ENCODE data around the gene ABHD16B.

The ABHD16B gene

GRCh38 chr20:63819224-63819921, 41.9 kb upstream of the ABHD16B start:
- no peak overlapping the region for H2AFZ ChIP-seq (ENCODE audit: low read length)
- H3K9ac ChIP-seq (ENCODE audit: low read depth, low read length, poor library complexity, severe bottlenecking), result no peak overlapping the region
- TF ChIP-seq EZH2phosphoT487 (IDR thresholded peaks at IDR 0.05; ENCODE audit: borderline replicate concordance) (no peak), CTCF (conservative IDR thresholded peaks at IDR 0.05; ENCODE audit: low read length) (peak; percentile 46)
- peaks cover 5% of the 10 kb centered on the region for H3K4me1 ChIP-seq (ENCODE audit: insufficient read depth, low read length, poor library complexity, severe bottlenecking)
- H3K36me3 ChIP-seq (ENCODE audit: insufficient read depth, low read length), result no peaks in the 10 kb centered on the region
- no peak overlapping the region for H3K4me2 ChIP-seq (ENCODE audit: low read depth, low read length, poor library complexity, severe bottlenecking)
- H3K79me2 ChIP-seq (ENCODE audit: insufficient read depth, low read length), result no peaks in the 10 kb centered on the region
- no peaks in the 10 kb centered on the region for H3K9me3 ChIP-seq (ENCODE audit: insufficient read depth, low read depth, low read length)
- H3K9me2 ChIP-seq (replicated peaks; ENCODE audit: low read depth, low read length), result no peaks in the 10 kb centered on the region
- no peak overlapping the region for H3K4me3 ChIP-seq (ENCODE audit: low read length, poor library complexity, severe bottlenecking)
- H3K27me3 ChIP-seq (ENCODE audit: insufficient read depth, low read length, poor library complexity, severe bottlenecking), result no peaks in the 10 kb centered on the region
- no peaks in the 10 kb centered on the region for H4K20me1 ChIP-seq (ENCODE audit: insufficient read depth, low read length, poor library complexity, severe bottlenecking)
- H3F3A ChIP-seq (ENCODE audit: low read depth), result no peaks in the 10 kb centered on the region

- H3K36me3 ChIP-seq (ENCODE audit: insufficient read depth, low read length), result no peaks in the 10 kb centered on the region
- no peaks in the 10 kb centered on the region for H3K27me3 ChIP-seq (ENCODE audit: insufficient read depth, low read length, poor library complexity, severe bottlenecking)
- TF ChIP-seq EZH2phosphoT487 (IDR thresholded peaks at IDR 0.05; ENCODE audit: borderline replicate concordance), result no peak
- TF ChIP-seq CTCF (conservative IDR thresholded peaks at IDR 0.05; ENCODE audit: low read length), result no peak
- H2AFZ ChIP-seq (ENCODE audit: low read length), result no peak overlapping the region
- no peak overlapping the region for H3K9ac ChIP-seq (ENCODE audit: low read depth, low read length, poor library complexity, severe bottlenecking)
- no peaks in the 10 kb centered on the region for H3K9me3 ChIP-seq (ENCODE audit: insufficient read depth, low read depth, low read length)
- H3K9me2 ChIP-seq (replicated peaks; ENCODE audit: low read depth, low read length), result no peaks in the 10 kb centered on the region
- no peaks in the 10 kb centered on the region; the same call in 1 of the 2 replicates for H3K79me2 ChIP-seq (ENCODE audit: insufficient read depth, low read length)
- no peaks in the 10 kb centered on the region for H3F3A ChIP-seq (ENCODE audit: low read depth)
- no peak overlapping the region for H3K4me2 ChIP-seq (ENCODE audit: low read depth, low read length, poor library complexity, severe bottlenecking)
- H3K4me1 ChIP-seq (ENCODE audit: insufficient read depth, low read length, poor library complexity, severe bottlenecking), result peaks cover 5% of the 10 kb centered on the region
- H4K20me1 ChIP-seq (ENCODE audit: insufficient read depth, low read length, poor library complexity, severe bottlenecking), result no peaks in the 10 kb centered on the region
- H3K4me3 ChIP-seq (ENCODE audit: low read length, poor library complexity, severe bottlenecking), result no peak overlapping the region
Observed at GRCh38 chr20:63821811-63822210, 39.5 kb upstream of the ABHD16B start.

- no peak overlapping the region for H3K9ac ChIP-seq (ENCODE audit: low read depth, low read length, poor library complexity, severe bottlenecking)
- no peak for TF ChIP-seq CTCF (conservative IDR thresholded peaks at IDR 0.05; ENCODE audit: low read length)
- TF ChIP-seq EZH2phosphoT487 (IDR thresholded peaks at IDR 0.05; ENCODE audit: borderline replicate concordance), result no peak
- no peaks in the 10 kb centered on the region for H3K9me2 ChIP-seq (replicated peaks; ENCODE audit: low read depth, low read length)
- no peaks in the 10 kb centered on the region for H3K27me3 ChIP-seq (ENCODE audit: insufficient read depth, low read length, poor library complexity, severe bottlenecking)
- H3K4me2 ChIP-seq (ENCODE audit: low read depth, low read length, poor library complexity, severe bottlenecking), result no peak overlapping the region
- peaks cover 5% of the 10 kb centered on the region for H3K4me1 ChIP-seq (ENCODE audit: insufficient read depth, low read length, poor library complexity, severe bottlenecking)
- no peak overlapping the region for H3K4me3 ChIP-seq (ENCODE audit: low read length, poor library complexity, severe bottlenecking)
- no peak overlapping the region for H2AFZ ChIP-seq (ENCODE audit: low read length)
- no peaks in the 10 kb centered on the region for H3F3A ChIP-seq (ENCODE audit: low read depth)
- no peaks in the 10 kb centered on the region for H3K36me3 ChIP-seq (ENCODE audit: insufficient read depth, low read length)
- H3K9me3 ChIP-seq (ENCODE audit: insufficient read depth, low read depth, low read length), result no peaks in the 10 kb centered on the region
- no peaks in the 10 kb centered on the region for H4K20me1 ChIP-seq (ENCODE audit: insufficient read depth, low read length, poor library complexity, severe bottlenecking)
- H3K79me2 ChIP-seq (ENCODE audit: insufficient read depth, low read length), result no peaks in the 10 kb centered on the region; the same call in 1 of the 2 replicates
Observed at GRCh38 chr20:63822276-63822696, 39.0 kb upstream of the ABHD16B start.
